GM18867 (cell line): ENCODE data around the gene KRTAP4-6.
"Not testable (repeated sequence)": the region's sequence is repeated elsewhere in the genome, so short reads cannot be mapped to it uniquely, and the experiment has no call there.

Experiments
- ATAC-seq: cut with Tn5 transposase; IDR thresholded peaks from one replicate; pipeline ENCODE4 v1.9.1; 2021; ENCODE audit warnings: mild to moderate bottlenecking, moderate library complexity; ENCODE audit not compliant: unreplicated experiment

Gene KRTAP4-6

GRCh38 chr17:41140360-41141131 lies at the start of gene KRTAP4-6:
KRTAP4-6 (minus strand) TSS chr17:41140544; CDS start chr17:41140487, 57 bp downstream.
- ATAC-seq, result no peak

DNA sequence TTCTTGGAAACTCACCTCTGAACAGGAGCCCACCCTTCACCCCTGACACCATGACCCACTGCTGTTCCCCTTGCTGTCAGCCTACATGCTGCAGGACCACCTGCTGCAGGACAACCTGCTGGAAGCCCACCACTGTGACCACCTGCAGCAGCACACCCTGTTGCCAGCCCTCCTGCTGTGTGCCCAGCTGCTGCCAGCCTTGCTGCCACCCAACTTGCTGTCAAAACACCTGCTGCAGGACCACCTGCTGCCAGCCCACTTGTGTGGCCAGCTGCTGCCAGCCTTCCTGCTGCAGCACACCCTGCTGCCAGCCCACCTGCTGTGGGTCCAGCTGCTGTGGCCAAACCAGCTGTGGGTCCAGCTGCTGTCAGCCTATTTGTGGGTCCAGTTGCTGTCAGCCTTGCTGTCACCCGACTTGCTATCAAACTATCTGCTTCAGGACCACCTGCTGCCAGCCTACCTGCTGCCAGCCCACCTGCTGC lies 49.5 kb upstream of the KRTAP4-6 start, which contains the start of gene KRTAP9-1:
KRTAP9-1 (plus strand) TSS at position 51 of the 482 bp plus-strand sequence; CDS start at position 51, 0 bp downstream.
- not testable (repeated sequence) for ATAC-seq

GRCh38 chr17:41186872-41187271 lies 46.5 kb upstream of the KRTAP4-6 start:
- no peak for ATAC-seq

GRCh38 chr17:41185001-41185400 lies 44.7 kb upstream of the KRTAP4-6 start:
- ATAC-seq, result no peak

- no peak for ATAC-seq
Observed at GRCh38 chr17:41184480-41184961, 44.2 kb upstream of the KRTAP4-6 start, which contains the start of gene KRTAP4-1. KRTAP4-1 (minus strand) TSS chr17:41184911; CDS start chr17:41184854, 57 bp downstream.

DNA sequence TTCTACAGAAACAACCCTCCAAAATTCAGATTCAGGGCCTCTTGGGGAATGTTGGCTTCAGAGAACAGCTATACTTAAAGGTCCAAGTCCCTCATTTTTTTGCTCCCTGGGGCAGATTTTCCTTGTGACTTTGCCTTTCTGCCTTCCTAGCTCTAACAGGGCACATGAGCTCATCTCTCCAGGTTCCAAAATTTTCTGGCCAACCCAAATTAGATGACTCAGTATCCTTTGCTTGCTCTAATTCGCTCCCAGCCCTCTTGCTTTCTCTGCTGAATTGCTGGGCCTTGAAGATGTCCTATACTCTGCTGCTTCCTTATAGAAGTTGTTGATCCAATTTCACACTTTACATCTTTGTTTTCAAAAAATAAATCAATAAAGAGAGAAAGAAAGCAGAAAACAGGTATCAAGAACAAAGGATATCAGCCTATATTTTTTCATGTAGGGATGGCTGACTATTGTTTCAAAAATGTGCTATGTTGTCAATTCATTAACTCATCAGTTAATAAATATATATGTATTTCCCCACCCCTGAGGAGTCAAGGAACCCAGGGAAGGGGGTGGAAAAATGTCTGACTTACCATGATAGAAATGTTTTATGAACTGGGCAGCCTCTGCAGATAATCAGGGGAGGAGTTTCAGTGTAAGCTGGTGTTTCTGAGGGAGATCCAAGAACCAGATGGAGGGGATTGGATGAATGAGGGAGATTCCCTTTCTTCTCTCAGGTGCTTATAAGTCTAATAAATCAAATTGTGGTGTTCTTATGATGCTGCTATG lies 38.7 kb upstream of the KRTAP4-6 start:
- ATAC-seq, result no peak

GRCh38 chr17:41178341-41178740 lies 38.0 kb upstream of the KRTAP4-6 start:
- ATAC-seq, result no peak

DNA sequence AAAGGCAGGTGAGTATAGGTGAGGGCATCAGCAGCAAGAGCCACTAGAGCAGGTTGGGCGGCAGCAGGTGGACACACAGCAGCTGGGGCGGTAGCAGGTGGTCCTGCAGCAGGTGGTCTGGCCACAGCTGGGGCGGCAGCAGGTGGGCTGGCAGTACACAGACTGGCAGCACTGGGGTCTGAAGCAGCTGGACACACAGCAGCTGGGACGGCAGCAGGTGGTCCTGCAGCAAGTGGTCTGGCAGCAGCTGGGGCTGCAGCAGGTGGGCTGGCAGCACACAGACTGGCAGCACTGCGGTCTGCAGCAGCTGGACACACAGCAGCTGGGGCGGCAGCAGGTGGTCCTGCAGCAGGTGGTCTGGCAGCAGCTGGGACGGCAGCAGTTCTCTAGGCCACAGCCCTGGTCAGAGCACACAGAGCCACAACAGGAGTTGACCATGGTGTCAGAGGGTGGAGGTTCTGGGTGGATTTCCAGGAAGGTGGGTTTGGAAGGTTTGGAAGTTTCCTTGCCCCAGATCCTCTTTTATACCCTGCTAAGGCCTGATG lies 37.5 kb upstream of the KRTAP4-6 start, which contains the start of gene KRTAP4-2:
KRTAP4-2 (minus strand) TSS at position 495 of the 545 bp plus-strand sequence; CDS start at position 438, 57 bp downstream.
- no peak for ATAC-seq

DNA sequence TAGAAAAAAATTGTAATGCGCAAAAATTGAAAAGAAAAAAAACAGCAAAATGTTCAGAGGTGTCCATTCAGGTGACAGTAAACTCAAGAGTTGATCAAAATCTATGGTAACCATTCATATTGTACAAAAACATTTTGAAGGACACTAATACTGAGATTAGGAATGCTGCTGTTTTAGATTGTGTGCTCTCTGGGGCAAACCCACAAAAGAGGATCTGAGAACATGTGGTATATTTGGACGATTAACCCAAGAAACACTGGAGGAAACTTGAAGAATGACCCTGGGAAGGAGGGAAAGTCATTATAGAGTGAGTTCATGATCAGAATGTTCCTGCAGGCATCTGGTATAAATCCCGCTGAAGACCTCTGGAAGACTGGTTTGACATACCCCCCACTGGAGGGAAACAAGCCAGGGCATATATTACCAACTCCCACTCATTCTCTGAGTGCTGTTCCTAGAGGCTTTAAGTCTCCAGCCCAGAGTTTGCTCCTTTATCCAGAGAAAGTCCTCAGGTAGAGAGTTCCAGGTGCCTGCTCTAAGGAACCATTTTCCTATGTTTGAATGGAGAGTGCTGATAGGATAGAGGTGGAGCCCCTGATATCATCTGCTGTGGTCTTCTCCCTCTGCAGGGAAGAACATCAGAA lies 36.5 kb upstream of the KRTAP4-6 start:
- no peak for ATAC-seq

- ATAC-seq, result no peak
Observed at GRCh38 chr17:41171886-41172285, 31.5 kb upstream of the KRTAP4-6 start.

- no peak for ATAC-seq
Observed at GRCh38 chr17:41168121-41168520, 27.8 kb upstream of the KRTAP4-6 start, which contains the start of gene KRTAP4-3. KRTAP4-3 (minus strand) TSS chr17:41168221; CDS start chr17:41168172, 49 bp downstream.

GRCh38 chr17:41167561-41167960 lies 27.2 kb upstream of the KRTAP4-6 start:
- no peak for ATAC-seq

DNA sequence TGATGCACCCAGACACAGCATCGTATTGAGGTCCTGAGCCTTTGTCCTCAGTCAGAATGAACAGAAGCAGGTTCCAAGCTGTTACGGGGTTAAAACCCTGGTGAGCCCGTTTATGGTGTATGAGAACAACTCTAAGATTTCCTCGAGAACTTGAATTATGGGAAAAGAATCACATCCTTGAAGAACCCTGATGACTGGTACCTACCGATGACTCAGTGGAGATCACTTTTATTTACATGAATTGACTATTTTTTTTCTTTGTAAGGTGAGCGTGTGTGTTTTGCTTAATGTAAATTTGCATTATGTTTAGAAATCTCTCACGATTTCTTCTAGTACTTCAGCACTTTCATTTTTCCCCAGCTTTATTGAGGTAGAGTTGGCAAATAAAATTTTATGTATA lies 23.5 kb upstream of the KRTAP4-6 start:
- no peak for ATAC-seq

DNA sequence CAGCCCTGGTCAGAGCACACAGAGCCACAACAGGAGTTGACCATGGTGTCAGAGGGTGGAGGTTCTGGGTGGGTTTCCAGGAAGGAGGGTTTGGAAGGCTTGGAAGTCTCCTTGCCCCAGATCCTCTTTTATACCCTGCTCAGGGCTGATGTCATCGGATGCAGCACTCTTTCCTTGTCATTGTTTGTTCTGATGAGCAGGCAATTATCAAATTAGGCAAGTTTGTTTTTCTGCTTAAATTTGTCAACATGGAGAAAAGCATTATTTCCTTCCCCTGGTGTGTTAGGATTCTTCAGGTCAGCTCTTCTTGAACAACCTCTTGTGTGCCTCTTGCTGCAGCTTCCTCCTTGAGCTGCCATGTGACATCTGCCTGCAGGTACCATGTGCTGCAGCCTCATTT lies 20.3 kb upstream of the KRTAP4-6 start, which contains the start of gene KRTAP4-4:
KRTAP4-4 (minus strand) TSS at position 101 of the 400 bp plus-strand sequence; CDS start at position 44, 57 bp downstream.
- no peak for ATAC-seq

- not testable (repeated sequence) for ATAC-seq
Observed at GRCh38 chr17:41160190-41160589, 19.8 kb upstream of the KRTAP4-6 start.

GRCh38 chr17:41153856-41154255 lies 13.5 kb upstream of the KRTAP4-6 start:
- ATAC-seq, result no peak

DNA sequence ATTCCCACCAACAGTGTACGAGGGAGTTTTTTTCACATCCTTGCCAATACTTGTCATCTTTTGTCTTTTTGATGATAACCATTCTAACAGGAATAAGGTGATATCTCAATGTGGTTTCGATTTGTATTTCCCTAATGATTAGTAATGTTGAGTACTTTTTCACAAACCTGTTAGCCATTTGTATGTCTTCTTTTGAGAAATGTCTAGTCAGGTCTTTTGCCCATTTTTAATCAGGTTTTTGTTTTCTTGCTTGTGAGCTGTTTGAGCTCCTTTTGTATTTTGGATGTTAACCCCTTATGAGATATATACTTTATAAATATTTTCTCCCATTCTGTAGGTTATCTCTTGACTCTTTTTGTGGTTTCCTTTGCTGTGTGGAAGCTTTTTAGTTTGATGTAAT lies 11.2 kb upstream of the KRTAP4-6 start:
- no peak for ATAC-seq

GRCh38 chr17:41150026-41150425 lies 9.7 kb upstream of the KRTAP4-6 start:
- no peak for ATAC-seq

GRCh38 chr17:41149652-41149985 lies 9.3 kb upstream of the KRTAP4-6 start, which contains the start of gene KRTAP4-5:
KRTAP4-5 (minus strand) TSS chr17:41149825; CDS start chr17:41149767, 58 bp downstream.
- no peak for ATAC-seq

DNA sequence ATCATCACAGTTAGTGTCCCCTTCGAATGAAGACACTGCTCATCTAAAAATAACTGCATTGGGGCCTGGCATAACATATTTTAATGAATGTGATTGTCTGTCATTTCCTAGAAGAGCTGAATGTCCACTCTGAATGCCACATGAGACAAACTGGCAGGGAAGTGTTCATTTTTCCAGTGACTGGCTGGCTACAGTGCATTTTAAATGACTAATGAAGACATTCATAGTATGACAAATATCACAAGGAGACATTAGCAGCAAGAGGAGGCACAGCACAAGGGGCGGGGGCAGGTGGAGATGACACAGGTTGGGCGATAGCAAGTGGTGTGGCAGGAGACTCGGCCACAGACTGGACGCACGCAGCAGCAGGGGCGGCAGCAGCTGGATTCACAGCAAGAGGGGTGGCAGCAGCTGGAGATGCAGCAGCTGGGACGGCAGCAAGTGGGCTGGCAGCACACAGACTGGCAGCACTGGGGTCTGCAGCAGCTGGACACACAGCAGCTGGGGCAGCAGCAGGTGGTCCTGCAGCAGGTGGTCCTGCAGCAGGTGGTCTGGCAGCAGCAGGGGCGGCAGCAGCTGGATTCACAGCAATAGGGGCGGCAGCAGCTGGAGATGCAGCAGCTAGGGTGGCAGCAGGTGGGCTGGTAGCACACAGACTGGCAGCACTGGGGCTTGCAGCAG lies 8.8 kb upstream of the KRTAP4-6 start:
- ATAC-seq, result not testable (repeated sequence)
